ENCODE results near the gene ANKRD40.
A peak's percentile ranks its signal among the peaks of the same experiment; 100 is the strongest.

Gene ANKRD40

DNA sequence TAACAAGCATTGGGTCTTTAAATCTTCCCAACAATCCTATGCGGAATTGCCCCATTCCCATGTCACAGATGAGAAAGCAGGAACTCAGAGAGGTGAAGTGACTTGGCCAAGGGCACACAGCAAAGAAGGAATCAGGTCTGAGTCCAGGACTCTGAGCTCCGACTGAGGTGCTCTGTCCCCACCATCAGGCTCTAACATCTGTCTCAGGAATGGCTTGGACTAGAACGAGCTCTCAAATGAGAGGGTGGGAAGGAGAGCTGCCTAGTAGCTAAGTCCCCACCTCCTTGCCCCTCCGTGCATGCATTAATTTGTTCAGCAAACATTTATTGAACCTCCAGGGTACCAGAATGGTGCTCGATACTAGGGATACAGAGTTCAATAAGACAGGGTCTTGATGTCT, 46.4 kb downstream of the ANKRD40 start:
- TF ChIP-seq, protein P1, sequence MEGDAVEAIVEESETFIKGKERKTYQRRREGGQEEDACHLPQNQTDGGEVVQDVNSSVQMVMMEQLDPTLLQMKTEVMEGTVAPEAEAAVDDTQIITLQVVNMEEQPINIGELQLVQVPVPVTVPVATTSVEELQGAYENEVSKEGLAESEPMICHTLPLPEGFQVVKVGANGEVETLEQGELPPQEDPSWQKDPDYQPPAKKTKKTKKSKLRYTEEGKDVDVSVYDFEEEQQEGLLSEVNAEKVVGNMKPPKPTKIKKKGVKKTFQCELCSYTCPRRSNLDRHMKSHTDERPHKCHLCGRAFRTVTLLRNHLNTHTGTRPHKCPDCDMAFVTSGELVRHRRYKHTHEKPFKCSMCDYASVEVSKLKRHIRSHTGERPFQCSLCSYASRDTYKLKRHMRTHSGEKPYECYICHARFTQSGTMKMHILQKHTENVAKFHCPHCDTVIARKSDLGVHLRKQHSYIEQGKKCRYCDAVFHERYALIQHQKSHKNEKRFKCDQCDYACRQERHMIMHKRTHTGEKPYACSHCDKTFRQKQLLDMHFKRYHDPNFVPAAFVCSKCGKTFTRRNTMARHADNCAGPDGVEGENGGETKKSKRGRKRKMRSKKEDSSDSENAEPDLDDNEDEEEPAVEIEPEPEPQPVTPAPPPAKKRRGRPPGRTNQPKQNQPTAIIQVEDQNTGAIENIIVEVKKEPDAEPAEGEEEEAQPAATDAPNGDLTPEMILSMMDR (IDR thresholded peaks at IDR 0.05; ENCODE audit: low read depth, low read length): no peak
- TF ChIP-seq MAX (IDR thresholded peaks at IDR 0.05; ENCODE audit: low read depth, low read length) (no peak), MYC (IDR thresholded peaks at IDR 0.05; ENCODE audit: low read depth, low read length) (no peak), POLR2A (IDR thresholded peaks at IDR 0.05; ENCODE audit: extremely low read depth, insufficient read length) (no peak)
- no peak overlapping the region for H3K4me3 ChIP-seq (ENCODE audit: low read depth, low read length)
- DNase-seq (ENCODE audit: low read depth): no peak

GRCh38 chr17:50660887-50661345, 46.8 kb downstream of the ANKRD40 start:
- DNase-seq (ENCODE audit: low read depth): no peak
- no peak overlapping the region for H3K4me3 ChIP-seq (ENCODE audit: low read depth, low read length)
- TF ChIP-seq, protein P1 (IDR thresholded peaks at IDR 0.05; ENCODE audit: low read depth, low read length): no peak

DNA sequence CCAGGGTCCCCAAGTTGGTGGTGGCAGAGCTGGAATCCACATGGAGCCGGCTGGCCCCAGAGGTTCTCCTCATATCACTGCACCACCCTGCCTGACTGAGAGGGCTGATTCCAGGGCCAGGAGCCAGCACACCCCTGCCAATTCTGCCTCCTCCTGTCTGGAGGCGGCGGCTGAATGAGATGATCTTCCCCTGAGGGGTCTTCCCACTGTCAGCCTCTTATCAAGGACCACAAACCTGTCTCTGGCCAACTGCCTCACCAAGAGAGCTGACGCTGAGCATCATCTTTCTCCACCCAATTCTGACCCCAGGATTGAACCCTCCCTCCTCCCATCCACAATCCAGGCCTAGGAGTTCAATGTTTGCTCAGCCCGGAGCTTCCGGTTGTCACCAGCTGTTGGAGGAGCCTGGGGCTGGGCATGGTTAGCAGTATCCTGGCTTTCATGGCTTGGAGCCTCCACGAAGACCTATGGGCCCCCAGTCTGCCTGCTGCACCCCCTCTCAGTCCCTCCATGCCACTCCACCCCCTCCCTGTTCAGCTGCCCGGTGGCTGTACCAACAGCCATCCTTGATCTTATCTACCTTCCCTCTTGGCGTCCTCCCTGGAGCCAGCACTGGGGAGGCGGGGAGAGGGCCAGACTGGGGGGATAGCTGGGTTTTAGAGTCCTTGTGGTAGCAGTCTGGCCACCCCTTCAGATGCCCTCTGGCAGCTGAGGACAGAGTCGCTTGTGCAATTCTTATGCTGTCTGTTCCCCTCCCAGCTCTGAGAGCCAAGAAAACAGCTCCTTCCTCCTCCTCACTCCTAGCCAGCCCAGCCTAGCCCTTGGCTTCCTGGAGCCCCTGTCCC, 47.5 kb downstream of the ANKRD40 start:
- H3K4me3 ChIP-seq (ENCODE audit: low read depth, low read length): no peak overlapping the region
- DNase-seq (ENCODE audit: low read depth): peak; percentile 37
- no peak for TF ChIP-seq MAX (IDR thresholded peaks at IDR 0.05; ENCODE audit: low read depth, low read length)
- TF ChIP-seq, protein P1 (IDR thresholded peaks at IDR 0.05; ENCODE audit: low read depth, low read length): no peak
- TF ChIP-seq MYC (IDR thresholded peaks at IDR 0.05; ENCODE audit: low read depth, low read length): no peak
- TF ChIP-seq POLR2A (IDR thresholded peaks at IDR 0.05; ENCODE audit: extremely low read depth, insufficient read length): no peak

DNA sequence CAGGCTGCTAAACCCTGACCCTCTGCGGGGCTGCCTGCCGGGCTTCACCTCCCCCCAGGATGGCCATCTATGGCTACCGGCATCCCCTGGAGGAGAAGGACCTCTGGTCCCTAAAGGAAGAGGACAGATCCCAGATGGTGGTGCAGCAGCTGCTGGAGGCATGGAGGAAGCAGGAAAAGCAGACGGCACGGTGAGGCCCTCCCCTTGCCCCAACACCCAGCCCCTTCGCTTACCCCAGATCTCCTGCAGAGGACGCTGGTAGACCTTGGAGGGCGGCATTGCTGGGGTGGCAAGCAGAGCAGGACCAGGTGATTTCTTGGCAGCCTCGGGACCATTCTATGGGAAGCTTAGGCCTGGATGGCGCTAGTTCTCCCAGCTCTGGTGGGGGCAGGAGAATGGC, 48.5 kb downstream of the ANKRD40 start:
- TF ChIP-seq, protein P1 (IDR thresholded peaks at IDR 0.05; ENCODE audit: low read depth, low read length): no peak
- TF ChIP-seq MYC (IDR thresholded peaks at IDR 0.05; ENCODE audit: low read depth, low read length): no peak
- no peak for TF ChIP-seq POLR2A (IDR thresholded peaks at IDR 0.05; ENCODE audit: extremely low read depth, insufficient read length)
- TF ChIP-seq MAX (IDR thresholded peaks at IDR 0.05; ENCODE audit: low read depth, low read length): no peak
- H3K4me3 ChIP-seq (ENCODE audit: low read depth, low read length): no peak overlapping the region
- no peak for DNase-seq (ENCODE audit: low read depth)

DNA sequence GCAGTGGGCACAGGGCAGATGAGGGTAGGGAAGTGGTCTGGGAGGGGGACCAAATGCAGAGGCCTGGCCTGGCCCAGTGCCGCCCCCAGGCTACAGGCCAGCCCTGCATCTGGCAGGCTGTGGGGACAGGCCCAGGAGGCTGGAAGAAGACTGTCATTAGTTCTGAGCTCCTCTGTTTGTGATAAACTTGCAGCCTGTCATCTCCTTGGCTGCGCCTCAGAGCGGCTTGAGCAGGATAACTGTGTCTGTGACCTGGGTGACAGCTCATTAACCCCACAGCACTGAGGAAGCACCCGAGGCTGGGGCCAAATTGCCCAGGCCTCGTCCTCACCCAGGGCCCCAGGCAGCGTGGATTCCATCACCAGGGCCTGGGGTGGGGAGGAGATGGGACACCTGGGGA, 49.1 kb downstream of the ANKRD40 start:
- TF ChIP-seq POLR2A (IDR thresholded peaks at IDR 0.05; ENCODE audit: extremely low read depth, insufficient read length): no peak
- TF ChIP-seq, protein P1 (IDR thresholded peaks at IDR 0.05; ENCODE audit: low read depth, low read length): no peak
- no peak for TF ChIP-seq MYC (IDR thresholded peaks at IDR 0.05; ENCODE audit: low read depth, low read length)
- no peak for TF ChIP-seq MAX (IDR thresholded peaks at IDR 0.05; ENCODE audit: low read depth, low read length)
- no peak overlapping the region for H3K4me3 ChIP-seq (ENCODE audit: low read depth, low read length)
- DNase-seq (ENCODE audit: low read depth): no peak
